K562 (cell line): Measurements from ENCODE around the gene ANKS4B. TPM values are rescaled to one million over a fixed set of nuclear protein-coding genes. Genes with fewer than 3 reads are reported as not detected.
A peak's percentile ranks its signal among the peaks of the same experiment; 100 is the strongest.

Experiments
- CREB5 ChIP-seq: fragments of 250-450 bp; sonication (Bioruptor Pico); IDR thresholded peaks from 2 replicates; pipeline ENCODE4 v1.5.0; 2020; ENCODE audit warnings: mild to moderate bottlenecking
- CXXC5 ChIP-seq: fragments of 250-450 bp; sonication (Bioruptor Pico); IDR thresholded peaks from 2 replicates; pipeline ENCODE4 v1.8.0; 2022; ENCODE audit warnings: inconsistent platforms, mild to moderate bottlenecking, moderate library complexity
- GABPA ChIP-seq: fragments of 200-800 bp; sonication (Bioruptor generic); conservative IDR thresholded peaks from 2 replicates; pipeline ENCODE4 v1.6.1; 2016; ENCODE audit warnings: low read depth, missing genetic modification characterization, missing compliant biosample characterization
- IFI16 ChIP-seq: fragments of 250-450 bp; sonication (Bioruptor Pico); IDR thresholded peaks from 2 replicates; pipeline ENCODE4 v2.1.2; 2022; ENCODE audit warnings: mild to moderate bottlenecking, inconsistent platforms
- KHSRP ChIP-seq: fragments of 450-650 bp; IDR thresholded peaks from 2 replicates; pipeline ENCODE4 v1.6.1; 2017
- L3MBTL2 ChIP-seq: fragments of 450-650 bp; IDR thresholded peaks from 2 replicates; pipeline ENCODE4 v1.6.1; 2016; ENCODE audit warnings: mild to moderate bottlenecking, moderate library complexity
- MAZ ChIP-seq, 2 experiments: fragments of 450-650 bp in 1 of 2; sonication (generic) in 1 of 2; formaldehyde crosslinking; IDR thresholded peaks in 1 of 2; conservative IDR thresholded peaks in 1 of 2; 2 replicates each; pipeline versions ENCODE4 v1.4.0 to v1.5.0; 2020; ENCODE audit warnings: mild to moderate bottlenecking in 1 of 2, missing genetic modification reagents in 1 of 2
- MCM3 ChIP-seq: fragments of 450-650 bp; IDR thresholded peaks from 2 replicates; pipeline ENCODE4 v1.6.1; 2016
- MNT ChIP-seq, 2 experiments: fragments of 450-650 bp; conservative IDR thresholded peaks; 2 replicates each; pipeline ENCODE4 v1.6.1; 2017; ENCODE audit warnings: mild to moderate bottlenecking in 2 of 2, moderate library complexity in 2 of 2
- NR1H2 ChIP-seq: sonication (generic); formaldehyde crosslinking; IDR thresholded peaks from 2 replicates; pipeline ENCODE4 v1.4.0; 2020; ENCODE audit warnings: mild to moderate bottlenecking, missing genetic modification reagents
- NUFIP1 ChIP-seq: fragments of 450-650 bp; IDR thresholded peaks from 2 replicates; pipeline ENCODE4 v1.6.1; 2018; ENCODE audit not compliant: partially characterized antibody
- POLR2AphosphoS5 ChIP-seq: IDR thresholded peaks from 2 replicates; pipeline ENCODE4 v1.6.1; 2011; ENCODE audit warnings: mild to moderate bottlenecking, low read depth, low read length, moderate library complexity; ENCODE audit not compliant: control insufficient read depth, insufficient read depth
- PTBP1 ChIP-seq: fragments of 200-400 bp; formaldehyde crosslinking; IDR thresholded peaks from 2 replicates; pipeline ENCODE4 v1.6.1; 2017; ENCODE audit warnings: low read depth, low read length
- PYGO2 ChIP-seq: fragments of 450-650 bp; IDR thresholded peaks from 2 replicates; pipeline ENCODE4 v1.6.1; 2016; ENCODE audit warnings: mild to moderate bottlenecking, missing genetic modification characterization, moderate library complexity, missing compliant biosample characterization
- THRAP3 ChIP-seq: fragments of 450-650 bp; IDR thresholded peaks from 2 replicates; pipeline ENCODE4 v1.6.1; 2016; ENCODE audit warnings: mild to moderate bottlenecking, inconsistent platforms, borderline replicate concordance
- ZC3H11A ChIP-seq: IDR thresholded peaks from 2 replicates; pipeline ENCODE4 v1.6.1; 2012; ENCODE audit warnings: low read depth, low read length, improper control_type of control experiment
- polyA plus RNA-seq, 8 experiments: library from polyadenylated mRNA; depleted of rRNA in 4 of 8; stranded (reverse) in 5 of 8; unstranded in 3 of 8; fragments of >200 nt; fragmentation: Nextera tagmentation in 2 of 8; fragmentation: Illumina TruSeq in 1 of 8; extraction: Ambion mirVana in 2 of 8; extraction: Trizol in 1 of 8; gene quantifications; 2 replicates each; pipeline versions ENCODE4 v1.2.1 to v1.2.3, GENCODE V29; 2011 to 2014; ENCODE audit warnings: inconsistent platforms in 1 of 8, missing spikeins in 1 of 8
- total RNA-seq, 7 experiments: library from RNA; depleted of rRNA in 6 of 7; stranded (reverse); fragments of >200 nt in 6 of 7; fragmentation: Illumina TruSeq in 2 of 7; extraction: Trizol in 2 of 7; gene quantifications; 2 replicates each; pipeline versions ENCODE4 v1.2.1 to v1.2.3, GENCODE V29; 2011 to 2021; ENCODE audit warnings: low replicate concordance in 1 of 7
- TF ChIP-seq, protein P1 (sequence below): IDR thresholded peaks from 3 replicates; pipeline ENCODE4 v1.6.1; 2011; ENCODE audit warnings: borderline replicate concordance, mild to moderate bottlenecking, moderate library complexity; ENCODE audit not compliant: insufficient read length; ENCODE audit errors: extremely low read depth
- TF ChIP-seq, protein P2 (sequence below): fragments of 450-650 bp; IDR thresholded peaks from 2 replicates; pipeline ENCODE4 v1.6.1; 2017; ENCODE audit warnings: mild to moderate bottlenecking, moderate library complexity
- TF ChIP-seq, protein P3 (sequence below): fragments of 250-450 bp; sonication (Bioruptor Pico); IDR thresholded peaks from 2 replicates; pipeline ENCODE4 v1.6.1; 2021; ENCODE audit warnings: mild to moderate bottlenecking

The ANKS4B gene
- total and polyA plus RNA-seq, 9 of the 15 experiments (the other 6 are each of a cell fraction or from before 2014, with no cell fraction given), result not detected

DNA sequence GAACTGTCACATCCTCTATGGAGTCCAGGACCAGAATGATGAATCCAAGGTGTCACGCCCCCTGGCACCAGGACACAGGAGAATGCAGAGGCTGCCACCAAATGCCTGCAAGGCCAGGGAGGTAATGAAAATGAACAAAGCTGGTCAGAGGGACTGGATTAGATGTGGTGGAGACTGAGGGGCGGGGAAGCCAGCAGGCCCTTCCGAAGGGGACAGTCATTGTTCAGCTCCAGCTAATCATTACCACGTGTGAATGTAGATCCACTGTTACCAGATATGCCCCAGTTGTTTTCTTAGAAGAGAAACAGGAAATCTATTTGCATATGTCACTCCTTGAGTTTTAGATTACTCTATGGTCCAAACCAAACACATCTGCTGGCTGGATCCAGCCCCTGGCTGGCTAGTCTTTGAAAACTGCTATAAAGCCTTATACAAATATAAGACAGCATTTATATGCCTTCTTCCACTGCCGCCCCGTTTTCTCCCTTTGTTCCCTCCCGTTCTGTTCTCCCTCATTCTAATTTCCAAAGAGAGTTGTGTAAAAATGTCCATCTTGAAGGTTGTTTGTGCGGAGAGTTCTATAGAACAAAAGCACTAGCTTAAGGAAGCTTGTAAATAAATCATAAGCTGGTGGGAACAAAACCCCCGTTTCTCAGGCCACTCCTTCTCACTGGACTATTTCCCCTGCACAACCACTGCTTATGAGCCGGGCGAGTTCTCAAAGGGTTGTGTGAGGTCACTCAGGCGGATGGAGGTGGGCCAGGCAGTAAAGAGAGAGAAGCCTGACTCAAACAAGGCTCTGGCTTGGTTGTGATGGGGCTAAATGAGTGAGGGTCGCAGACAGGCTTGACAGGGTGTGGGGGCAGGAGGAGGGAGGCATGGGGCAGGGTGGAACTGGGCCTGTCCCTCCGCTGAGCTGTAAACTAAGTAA lies 30.4 kb downstream of the ANKS4B start (continued):
- TF ChIP-seq CREB5 (CRISPR knock-in tag) (no peak), MNT (conservative IDR thresholded peaks at IDR 0.05) (peak; percentile 71 to 84), IFI16 (CRISPR knock-in tag) (no peak), GABPA (no peak), KHSRP (no peak), MCM3 (no peak), POLR2AphosphoS5 (no peak), L3MBTL2 (peak; percentile 51; the same call in 1 of the 2 replicates), ZC3H11A (no peak), MAZ (CRISPR knock-in tag; conservative IDR thresholded peaks at IDR 0.05 in 1 of 2, IDR thresholded peaks at IDR 0.05 in 1 of 2) (no peak), THRAP3 (no peak), NR1H2 (CRISPR knock-in tag) (no peak), NUFIP1 (no peak), CXXC5 (CRISPR knock-in tag) (no peak), PYGO2 (tag) (no peak), PTBP1 (no peak)
- TF ChIP-seq, protein P1, sequence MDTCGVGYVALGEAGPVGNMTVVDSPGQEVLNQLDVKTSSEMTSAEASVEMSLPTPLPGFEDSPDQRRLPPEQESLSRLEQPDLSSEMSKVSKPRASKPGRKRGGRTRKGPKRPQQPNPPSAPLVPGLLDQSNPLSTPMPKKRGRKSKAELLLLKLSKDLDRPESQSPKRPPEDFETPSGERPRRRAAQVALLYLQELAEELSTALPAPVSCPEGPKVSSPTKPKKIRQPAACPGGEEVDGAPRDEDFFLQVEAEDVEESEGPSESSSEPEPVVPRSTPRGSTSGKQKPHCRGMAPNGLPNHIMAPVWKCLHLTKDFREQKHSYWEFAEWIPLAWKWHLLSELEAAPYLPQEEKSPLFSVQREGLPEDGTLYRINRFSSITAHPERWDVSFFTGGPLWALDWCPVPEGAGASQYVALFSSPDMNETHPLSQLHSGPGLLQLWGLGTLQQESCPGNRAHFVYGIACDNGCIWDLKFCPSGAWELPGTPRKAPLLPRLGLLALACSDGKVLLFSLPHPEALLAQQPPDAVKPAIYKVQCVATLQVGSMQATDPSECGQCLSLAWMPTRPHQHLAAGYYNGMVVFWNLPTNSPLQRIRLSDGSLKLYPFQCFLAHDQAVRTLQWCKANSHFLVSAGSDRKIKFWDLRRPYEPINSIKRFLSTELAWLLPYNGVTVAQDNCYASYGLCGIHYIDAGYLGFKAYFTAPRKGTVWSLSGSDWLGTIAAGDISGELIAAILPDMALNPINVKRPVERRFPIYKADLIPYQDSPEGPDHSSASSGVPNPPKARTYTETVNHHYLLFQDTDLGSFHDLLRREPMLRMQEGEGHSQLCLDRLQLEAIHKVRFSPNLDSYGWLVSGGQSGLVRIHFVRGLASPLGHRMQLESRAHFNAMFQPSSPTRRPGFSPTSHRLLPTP, result no peak
- TF ChIP-seq, protein P2, sequence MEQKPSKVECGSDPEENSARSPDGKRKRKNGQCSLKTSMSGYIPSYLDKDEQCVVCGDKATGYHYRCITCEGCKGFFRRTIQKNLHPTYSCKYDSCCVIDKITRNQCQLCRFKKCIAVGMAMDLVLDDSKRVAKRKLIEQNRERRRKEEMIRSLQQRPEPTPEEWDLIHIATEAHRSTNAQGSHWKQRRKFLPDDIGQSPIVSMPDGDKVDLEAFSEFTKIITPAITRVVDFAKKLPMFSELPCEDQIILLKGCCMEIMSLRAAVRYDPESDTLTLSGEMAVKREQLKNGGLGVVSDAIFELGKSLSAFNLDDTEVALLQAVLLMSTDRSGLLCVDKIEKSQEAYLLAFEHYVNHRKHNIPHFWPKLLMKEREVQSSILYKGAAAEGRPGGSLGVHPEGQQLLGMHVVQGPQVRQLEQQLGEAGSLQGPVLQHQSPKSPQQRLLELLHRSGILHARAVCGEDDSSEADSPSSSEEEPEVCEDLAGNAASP, result peak; percentile 60
- TF ChIP-seq, protein P3, sequence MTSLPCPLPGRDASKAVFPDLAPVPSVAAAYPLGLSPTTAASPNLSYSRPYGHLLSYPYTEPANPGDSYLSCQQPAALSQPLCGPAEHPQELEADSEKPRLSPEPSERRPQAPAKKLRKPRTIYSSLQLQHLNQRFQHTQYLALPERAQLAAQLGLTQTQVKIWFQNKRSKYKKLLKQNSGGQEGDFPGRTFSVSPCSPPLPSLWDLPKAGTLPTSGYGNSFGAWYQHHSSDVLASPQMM, result no peak
